Activated T-helper 17 cell treated with anti-CD3 and anti-CD28 coated beads, Interleukin-2, amount 50 U/mL, for 72 hours (primary cell): Measurements from ENCODE around the gene CCDC50. TPM values are rescaled to one million over a fixed set of nuclear protein-coding genes. Genes with fewer than 3 reads are reported as not detected.

Experiments
- ATAC-seq: fragments of 150-1000 bp; cut with Tn5 transposase; replicated peaks from 2 replicates; pipeline ENCODE4 v1.10.0; 2021; ENCODE audit warnings: mild to moderate bottlenecking, moderate library complexity
- H3K27ac Mint-ChIP-seq: one replicate; pipeline ENCODE4 v1.8.0; 2022; ENCODE audit warnings: mixed read lengths
- H3K27me3 Mint-ChIP-seq: one replicate; pipeline ENCODE4 v1.8.0; 2022; ENCODE audit warnings: mixed read lengths
- H3K36me3 Mint-ChIP-seq: one replicate; pipeline ENCODE4 v1.8.0; 2022; ENCODE audit warnings: low read depth, mild to moderate bottlenecking, mixed read lengths
- H3K4me1 Mint-ChIP-seq: one replicate; pipeline ENCODE4 v1.8.0; 2022; ENCODE audit warnings: mixed read lengths
- H3K4me3 Mint-ChIP-seq: one replicate; pipeline ENCODE4 v1.8.0; 2022; ENCODE audit warnings: mild to moderate bottlenecking, mixed read lengths
- H3K9me3 Mint-ChIP-seq: one replicate; pipeline ENCODE4 v1.8.0; 2022; ENCODE audit warnings: mixed read lengths
- total RNA-seq, 2 donors: library from RNA; stranded (reverse); gene quantifications; one replicate each; pipeline ENCODE4 v1.2.3, GENCODE V29; 2022

Gene CCDC50
- total RNA-seq, 2 donors from 2014 or later = 12.6 to 14.6 TPM

DNA sequence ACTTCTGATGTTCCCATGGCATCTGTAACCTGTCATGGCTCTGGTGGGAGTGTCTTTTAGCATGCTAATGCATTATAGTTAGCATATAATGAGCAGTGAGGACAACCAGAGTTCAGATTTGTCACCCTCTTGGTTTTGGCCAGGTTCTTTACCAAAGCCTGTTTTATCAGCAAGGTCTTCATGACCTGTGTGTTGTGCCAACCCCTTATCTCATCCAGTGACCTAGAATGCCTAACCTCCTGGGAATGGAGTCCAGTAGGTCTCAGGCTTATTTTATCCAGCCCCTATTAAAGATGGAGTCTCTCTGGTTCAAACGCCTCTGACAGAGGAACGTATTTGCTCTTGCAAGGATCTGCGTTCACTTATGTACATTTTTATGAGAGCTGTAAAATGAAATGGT, 61.4 kb downstream of the CCDC50 start:
- H3K4me3 Mint-ChIP-seq = no peak overlapping the region
- no peak overlapping the region for H3K27ac Mint-ChIP-seq
- no peaks in the 10 kb centered on the region for H3K9me3 Mint-ChIP-seq
- ATAC-seq = no peak
- H3K4me1 Mint-ChIP-seq = no peaks in the 10 kb centered on the region
- no peaks in the 10 kb centered on the region for H3K36me3 Mint-ChIP-seq
- no peaks in the 10 kb centered on the region for H3K27me3 Mint-ChIP-seq

DNA sequence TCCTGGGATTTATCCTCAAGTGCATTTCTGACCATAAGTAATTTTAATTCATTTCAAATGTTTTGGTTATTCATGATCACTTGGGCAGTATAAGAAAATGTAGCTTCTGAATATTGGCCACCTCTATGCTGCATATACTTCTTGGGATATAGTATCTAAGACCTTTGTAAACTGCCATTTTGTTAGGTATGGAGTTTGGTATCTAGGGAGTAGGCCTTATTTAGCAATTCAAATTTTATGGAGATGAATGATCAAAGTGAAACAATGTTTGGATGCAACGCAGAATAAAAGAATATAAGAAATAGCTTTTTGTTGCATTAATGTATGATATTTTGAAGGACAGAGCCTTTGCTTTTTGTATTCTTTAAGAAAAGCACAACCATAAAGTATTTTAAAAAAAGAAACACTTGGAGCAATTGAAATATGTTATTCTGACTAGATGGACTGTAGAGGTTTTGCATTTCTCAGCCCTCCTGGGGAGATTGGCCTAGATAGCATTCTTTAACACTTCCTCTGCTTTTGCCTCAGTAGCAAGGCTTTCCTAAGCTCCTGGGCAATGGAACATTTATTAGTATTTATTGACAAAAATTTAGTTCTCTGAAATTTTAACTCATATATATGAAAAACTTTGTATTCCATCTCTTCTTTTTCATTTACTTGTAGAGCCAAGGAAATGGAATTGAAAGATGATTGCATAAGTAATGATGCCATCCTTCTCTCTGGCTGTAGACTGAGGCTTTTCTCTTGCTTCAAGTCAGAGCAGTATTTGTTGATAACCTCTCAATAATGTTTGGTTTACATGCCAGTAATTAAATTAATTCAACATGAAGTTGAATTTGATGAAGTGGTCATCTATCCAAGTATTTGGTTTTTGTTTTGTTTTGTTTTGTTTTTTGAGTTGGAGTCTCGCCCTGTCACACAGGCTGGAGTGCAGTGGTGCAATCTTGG, 62.9 kb downstream of the CCDC50 start:
- Mint-ChIP-seq H3K9me3 (no peaks in the 10 kb centered on the region), H3K36me3 (no peaks in the 10 kb centered on the region), H3K4me1 (no peaks in the 10 kb centered on the region), H3K27me3 (no peaks in the 10 kb centered on the region), H3K4me3 (no peak overlapping the region), H3K27ac (no peak overlapping the region)
- no peak for ATAC-seq

DNA sequence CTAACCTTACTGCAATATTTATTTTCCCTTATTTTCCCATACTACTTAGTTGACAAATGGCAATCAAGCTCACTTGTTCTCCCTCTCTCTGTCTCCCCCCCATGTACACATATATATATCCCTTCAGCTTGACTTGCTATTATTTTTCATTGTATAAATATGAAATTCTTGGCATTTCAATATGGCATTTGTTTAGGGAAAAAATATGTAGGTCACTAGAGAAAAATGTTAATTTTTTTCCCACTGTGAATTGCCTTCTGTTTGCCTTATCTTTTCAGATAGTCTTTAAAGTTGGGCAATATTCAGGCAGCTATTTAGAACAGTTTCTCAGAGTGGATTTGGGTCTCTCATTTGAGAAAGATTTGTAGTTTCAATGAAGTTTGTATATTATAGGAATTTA, 64.0 kb downstream of the CCDC50 start:
- Mint-ChIP-seq H3K27me3 (no peaks in the 10 kb centered on the region), H3K4me1 (no peaks in the 10 kb centered on the region), H3K36me3 (no peaks in the 10 kb centered on the region), H3K27ac (no peak overlapping the region), H3K4me3 (no peak overlapping the region), H3K9me3 (no peaks in the 10 kb centered on the region)
- no peak for ATAC-seq

DNA sequence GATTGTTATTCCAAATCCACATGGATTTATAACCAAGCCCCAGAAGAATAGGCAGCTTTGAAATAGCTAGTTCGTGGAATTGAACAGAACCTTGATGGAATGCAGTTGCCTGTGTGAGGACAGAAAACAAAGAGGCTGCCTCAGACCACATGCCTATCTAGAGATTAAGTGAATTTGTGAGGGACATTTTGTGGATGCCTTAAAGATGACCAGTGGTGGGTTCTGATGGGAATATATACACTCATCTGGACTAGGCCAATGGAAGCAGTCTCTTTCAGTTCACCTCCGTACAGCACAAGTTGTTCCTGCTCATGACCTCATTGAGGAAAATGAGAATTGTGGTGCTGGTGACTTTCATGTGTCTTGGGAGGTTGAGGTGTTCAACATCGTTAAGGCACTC, 68.6 kb downstream of the CCDC50 start:
- no peaks in the 10 kb centered on the region for H3K4me1 Mint-ChIP-seq
- ATAC-seq = no peak
- no peak overlapping the region for H3K27ac Mint-ChIP-seq
- no peaks in the 10 kb centered on the region for H3K36me3 Mint-ChIP-seq
- no peaks in the 10 kb centered on the region for H3K9me3 Mint-ChIP-seq
- no peak overlapping the region for H3K4me3 Mint-ChIP-seq
- no peaks in the 10 kb centered on the region for H3K27me3 Mint-ChIP-seq

- ATAC-seq = no peak
- H3K27ac Mint-ChIP-seq = no peak overlapping the region
- H3K36me3 Mint-ChIP-seq = no peaks in the 10 kb centered on the region
- no peaks in the 10 kb centered on the region for H3K4me1 Mint-ChIP-seq
- no peaks in the 10 kb centered on the region for H3K27me3 Mint-ChIP-seq
- H3K4me3 Mint-ChIP-seq = no peak overlapping the region
- no peaks in the 10 kb centered on the region for H3K9me3 Mint-ChIP-seq
These were observed 69.4 kb downstream of the CCDC50 start for GRCh38 chr3:191398607-191399006.

DNA sequence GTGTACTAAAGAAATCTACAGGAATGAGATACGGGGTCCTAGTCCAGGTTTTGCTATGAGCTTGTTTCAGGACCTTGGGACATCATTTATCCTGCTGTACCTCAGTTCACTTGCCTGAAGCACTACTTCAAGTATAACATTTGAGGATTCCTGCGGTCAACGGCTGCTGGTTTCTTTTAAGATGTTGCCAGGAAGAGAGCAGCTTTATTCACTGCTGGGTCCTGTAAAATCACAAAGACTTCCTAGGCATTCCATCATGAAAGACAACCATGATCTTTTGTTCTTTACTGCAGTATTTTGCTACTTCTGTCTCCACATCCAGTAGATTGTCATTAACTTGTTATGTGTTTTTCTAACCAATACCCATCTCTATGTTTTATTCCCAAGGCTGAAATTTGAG, 70.7 kb downstream of the CCDC50 start:
- Mint-ChIP-seq H3K9me3 (no peaks in the 10 kb centered on the region), H3K27ac (no peak overlapping the region), H3K36me3 (no peaks in the 10 kb centered on the region), H3K4me3 (no peak overlapping the region), H3K4me1 (no peaks in the 10 kb centered on the region), H3K27me3 (no peaks in the 10 kb centered on the region)
- ATAC-seq = no peak

DNA sequence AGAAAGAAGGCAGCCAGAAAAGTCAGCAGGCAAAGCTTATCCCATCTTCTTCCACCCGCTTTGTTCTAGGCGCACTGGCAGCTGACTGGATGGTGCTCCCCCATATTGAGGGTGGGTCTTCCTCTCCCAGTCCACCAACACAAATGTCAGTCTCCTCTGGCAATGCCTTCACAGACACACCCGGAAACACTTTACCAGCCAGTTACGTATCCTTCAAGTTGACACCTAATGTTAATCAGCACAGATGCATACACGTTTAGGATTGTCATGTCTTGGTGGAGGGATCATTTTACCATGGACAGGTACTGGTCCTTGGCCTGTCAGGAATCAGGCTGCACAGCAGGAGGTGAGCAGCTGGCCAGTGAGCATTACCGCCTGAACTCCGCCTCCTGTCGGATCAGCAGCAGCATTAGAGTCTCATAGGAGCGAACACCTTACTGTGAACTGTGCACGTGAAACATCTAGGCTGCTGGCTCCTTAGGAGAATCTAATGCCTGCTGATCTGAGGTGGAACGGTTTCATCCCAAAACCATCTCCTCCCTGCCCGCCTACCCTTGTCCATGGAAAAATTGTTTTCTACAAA, 72.7 kb downstream of the CCDC50 start:
- H3K27ac Mint-ChIP-seq = no peak overlapping the region
- H3K36me3 Mint-ChIP-seq = no peaks in the 10 kb centered on the region
- H3K4me3 Mint-ChIP-seq = no peak overlapping the region
- H3K9me3 Mint-ChIP-seq = peaks cover 3% of the 10 kb centered on the region
- no peaks in the 10 kb centered on the region for H3K4me1 Mint-ChIP-seq
- no peaks in the 10 kb centered on the region for H3K27me3 Mint-ChIP-seq
- no peak for ATAC-seq

GRCh38 chr3:191409791-191410359, 80.7 kb downstream of the CCDC50 start:
- Mint-ChIP-seq H3K36me3 (no peaks in the 10 kb centered on the region), H3K4me3 (no peak overlapping the region), H3K27me3 (no peaks in the 10 kb centered on the region), H3K4me1 (no peaks in the 10 kb centered on the region), H3K27ac (no peak overlapping the region), H3K9me3 (peaks cover 12% of the 10 kb centered on the region)
- no peak for ATAC-seq

DNA sequence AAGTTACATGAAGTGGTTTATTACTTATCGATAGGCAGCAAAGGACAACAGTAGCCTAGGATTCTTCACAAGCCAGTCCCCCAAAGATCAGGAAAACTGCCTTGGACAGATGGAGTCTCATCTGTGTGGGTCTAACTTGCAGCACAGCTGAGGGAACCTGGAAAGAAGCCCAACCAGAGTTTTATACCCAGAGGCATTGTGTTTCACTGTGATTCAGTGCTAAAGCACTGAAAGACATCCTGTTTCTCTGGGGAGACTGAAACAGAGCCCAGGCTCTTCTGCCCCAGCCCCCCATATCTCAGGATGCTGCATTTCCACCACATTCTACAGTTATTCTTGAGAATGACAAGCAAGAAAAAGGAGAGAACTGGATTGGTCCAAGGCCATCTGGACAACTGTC, 83.6 kb downstream of the CCDC50 start:
- Mint-ChIP-seq H3K27ac (no peak overlapping the region), H3K4me1 (no peaks in the 10 kb centered on the region), H3K4me3 (no peak overlapping the region), H3K9me3 (peaks cover 6% of the 10 kb centered on the region), H3K36me3 (no peaks in the 10 kb centered on the region), H3K27me3 (no peaks in the 10 kb centered on the region)
- ATAC-seq = no peak

GRCh38 chr3:191414286-191414685, 85.1 kb downstream of the CCDC50 start:
- peaks cover 6% of the 10 kb centered on the region for H3K9me3 Mint-ChIP-seq
- H3K4me1 Mint-ChIP-seq = no peaks in the 10 kb centered on the region
- H3K4me3 Mint-ChIP-seq = no peak overlapping the region
- no peaks in the 10 kb centered on the region for H3K36me3 Mint-ChIP-seq
- no peak for ATAC-seq
- no peaks in the 10 kb centered on the region for H3K27me3 Mint-ChIP-seq
- no peak overlapping the region for H3K27ac Mint-ChIP-seq

DNA sequence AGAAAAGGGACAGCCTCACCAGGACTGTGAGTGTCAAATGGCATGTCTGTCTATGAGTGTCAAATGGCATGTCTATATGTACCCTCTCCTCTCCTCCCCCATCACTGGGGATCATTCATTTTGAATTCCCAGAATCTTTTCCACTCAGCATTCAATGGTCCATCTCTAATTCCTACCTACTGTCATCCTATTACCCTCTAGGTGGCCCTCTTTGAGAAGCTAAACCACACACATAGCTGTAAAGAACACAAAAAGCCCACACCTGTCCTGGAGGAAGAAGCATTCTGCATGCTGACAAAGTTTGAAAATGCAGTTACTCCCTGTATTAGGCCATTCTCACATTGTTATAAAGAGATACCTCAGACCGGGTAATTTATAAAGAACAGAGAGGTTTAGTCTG, 85.5 kb downstream of the CCDC50 start:
- Mint-ChIP-seq H3K4me1 (no peaks in the 10 kb centered on the region), H3K36me3 (no peaks in the 10 kb centered on the region), H3K27ac (no peak overlapping the region), H3K4me3 (no peak overlapping the region), H3K27me3 (no peaks in the 10 kb centered on the region), H3K9me3 (peaks cover 5% of the 10 kb centered on the region)
- ATAC-seq = no peak

- Mint-ChIP-seq H3K9me3 (no peaks in the 10 kb centered on the region), H3K36me3 (no peaks in the 10 kb centered on the region), H3K4me1 (no peaks in the 10 kb centered on the region), H3K27ac (no peak overlapping the region), H3K27me3 (peaks cover 6% of the 10 kb centered on the region), H3K4me3 (no peak overlapping the region)
- no peak for ATAC-seq
These were observed 86.4 kb downstream of the CCDC50 start for GRCh38 chr3:191415566-191415965.

DNA sequence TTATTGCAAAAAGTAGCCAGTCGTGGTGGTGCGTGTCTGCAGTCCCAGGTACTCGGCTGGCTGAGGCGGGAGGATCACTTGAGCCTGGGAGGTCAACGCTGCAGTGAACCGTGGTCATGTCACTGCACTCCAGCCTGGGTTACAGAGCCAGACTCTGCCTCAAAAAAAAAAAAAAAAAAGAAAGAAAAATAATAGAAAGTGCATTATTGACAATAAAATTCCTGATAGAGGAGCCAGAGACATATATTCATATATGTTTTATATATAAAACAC, 88.2 kb downstream of the CCDC50 start:
- Mint-ChIP-seq H3K36me3 (no peaks in the 10 kb centered on the region), H3K9me3 (no peaks in the 10 kb centered on the region), H3K4me1 (no peaks in the 10 kb centered on the region), H3K27me3 (peaks cover 9% of the 10 kb centered on the region), H3K27ac (no peak overlapping the region), H3K4me3 (no peak overlapping the region)
- ATAC-seq = no peak

GRCh38 chr3:191420771-191421170, 91.6 kb downstream of the CCDC50 start:
- no peak for ATAC-seq
- Mint-ChIP-seq H3K4me1 (no peaks in the 10 kb centered on the region), H3K27ac (no peak overlapping the region), H3K9me3 (no peaks in the 10 kb centered on the region), H3K36me3 (no peaks in the 10 kb centered on the region), H3K27me3 (peaks cover 9% of the 10 kb centered on the region), H3K4me3 (no peak overlapping the region)

- no peak overlapping the region for H3K4me3 Mint-ChIP-seq
- H3K36me3 Mint-ChIP-seq = no peaks in the 10 kb centered on the region
- no peak for ATAC-seq
- no peaks in the 10 kb centered on the region for H3K4me1 Mint-ChIP-seq
- peaks cover 9% of the 10 kb centered on the region for H3K27me3 Mint-ChIP-seq
- H3K27ac Mint-ChIP-seq = no peak overlapping the region
- H3K9me3 Mint-ChIP-seq = no peaks in the 10 kb centered on the region
These were observed 95.7 kb downstream of the CCDC50 start for GRCh38 chr3:191424881-191425280.
